CD4-positive, alpha-beta T cell (primary cell): ENCODE data around the gene NIM1K. TPM values are rescaled to one million over a fixed set of nuclear protein-coding genes. Genes with fewer than 3 reads are reported as not detected.

Source experiments
- ATAC-seq: fragments of 200-7000 bp; cut with Tn5 transposase; one replicate; pipeline ENCODE4 v1.10.0; 2022; ENCODE audit warnings: mild to moderate bottlenecking; ENCODE audit not compliant: poor library complexity
- CTCF ChIA-PET: fragments of 350-600 bp; sonication (Branson Sonifier 250); formaldehyde crosslinking; loops from one replicate; lab custom pipeline; 2021; ENCODE audit warnings: antibody characterized with exemption, inconsistent platforms; lab: Charles Lee
- POLR2A ChIA-PET: fragments of 350-600 bp; sonication (Branson Sonifier 250); formaldehyde crosslinking; loops from one replicate; lab custom pipeline; 2021; ENCODE audit warnings: antibody characterized with exemption, inconsistent platforms; lab: Charles Lee
- DNase-seq, 14 experiments: peaks; one replicate each; pipeline ENCODE4 v3.0.0-alpha.2; 2013 to 2020; ENCODE audit warnings: mixed read lengths in 2 of 14
- H3K27ac ChIP-seq, 2 donors: one replicate each; pipeline versions ENCODE4 v1.5.1 to v1.7.0; 2013; ENCODE audit warnings: low read length in 2 of 2, low read depth in 1 of 2, mild to moderate bottlenecking in 1 of 2
- H3K27me3 ChIP-seq, 2 experiments: 1 replicate in 1 of 2; 2 replicates in 1 of 2; pipeline versions ENCODE4 v1.6.1 to v1.7.0; 2013; ENCODE audit warnings: low read length in 2 of 2, control low read depth in 1 of 2, mild to moderate bottlenecking in 1 of 2, moderate library complexity in 1 of 2; ENCODE audit not compliant: insufficient read depth in 2 of 2, control insufficient read depth in 1 of 2
- H3K36me3 ChIP-seq: one replicate; pipeline ENCODE4 v1.6.1; 2013; ENCODE audit warnings: low read length, control low read depth; ENCODE audit not compliant: insufficient read depth
- H3K4me1 ChIP-seq: one replicate; pipeline ENCODE4 v1.6.1; 2013; ENCODE audit warnings: low read length, control low read depth; ENCODE audit not compliant: insufficient read depth
- H3K4me3 ChIP-seq: one replicate; pipeline ENCODE4 v1.5.1; 2013; ENCODE audit warnings: mild to moderate bottlenecking, low read length, moderate library complexity
- H3K9me3 ChIP-seq, 2 experiments: 1 replicate in 1 of 2; 2 replicates in 1 of 2; pipeline versions ENCODE4 v1.6.1 to v1.7.0; 2013; ENCODE audit warnings: low read length in 2 of 2, mild to moderate bottlenecking in 2 of 2, control low read depth in 1 of 2, moderate library complexity in 1 of 2; ENCODE audit not compliant: control insufficient read depth in 1 of 2, insufficient read depth in 1 of 2
- H3K27ac Mint-ChIP-seq: one replicate; pipeline ENCODE4 v1.8.0; 2020; ENCODE audit warnings: mixed read lengths
- H3K27me3 Mint-ChIP-seq: one replicate; pipeline ENCODE4 v1.8.0; 2021; ENCODE audit warnings: mixed read lengths
- H3K36me3 Mint-ChIP-seq: one replicate; pipeline ENCODE4 v1.8.0; 2021; ENCODE audit warnings: low read depth, mixed read lengths
- H3K4me1 Mint-ChIP-seq: one replicate; pipeline ENCODE4 v1.8.0; 2021; ENCODE audit warnings: low read depth, mixed read lengths
- H3K4me3 Mint-ChIP-seq: one replicate; pipeline ENCODE4 v1.8.0; 2020; ENCODE audit warnings: mild to moderate bottlenecking, mixed read lengths
- H3K9me3 Mint-ChIP-seq: one replicate; pipeline ENCODE4 v1.8.0; 2020; ENCODE audit warnings: mixed read lengths
- CTCF ChIP-seq: fragments of 200-600 bp; IDR thresholded peaks from one replicate; pipeline ENCODE4 v1.8.0; 2022; ENCODE audit warnings: antibody characterized with exemption, mild to moderate bottlenecking
- intact Hi-C, 2 experiments: fragments of 100-400 bp; cut with DNase I in 1 of 2; cut with micrococcal nuclease in 1 of 2; formaldehyde crosslinking; loops; one replicate each; pipeline versions ENCODE4 v1.15.1 to v1.9.0; 2023 to 2025; cut with DNase I, micrococcal nuclease
- polyA plus RNA-seq, 2 donors: library from polyadenylated mRNA; unstranded; fragments of 120-200 nt; gene quantifications; one replicate each; pipeline ENCODE4 v1.2.1, GENCODE V29; 2013
- total RNA-seq, 174 experiments: library from RNA in 2 of 174; stranded (reverse) in 2 of 174; gene quantifications; one replicate each; pipeline ENCODE4 v1.2.3 and lab custom pipeline; 2021 to 2026

NIM1K gene
- total RNA-seq, result under 1 TPM; 0.08 to 0.44 TPM
- polyA plus RNA-seq (2013, experiment 1 of 2), result 0.43 TPM
- 0.27 TPM for polyA plus RNA-seq (2013, experiment 2 of 2)
- 0 to 4.1 (median 0.51) reads per million in 172 experiments for total RNA-seq (lab: John Stamatoyannopoulos, UW)

- peak within 1 kb of the TSS; percentile 85 for H3K4me3 Mint-ChIP-seq
- H3K36me3 Mint-ChIP-seq, result peaks cover 9% of the 10 kb centered on the region
- H3K9me3 Mint-ChIP-seq, result no peaks in the 10 kb centered on the region
- peaks cover 32% of the 10 kb centered on the region for H3K4me1 Mint-ChIP-seq
- Histone ChIP-seq H3K4me3 (peak within 1 kb of the TSS; percentile 55), H3K4me1 (peaks cover 20% of the 10 kb centered on the region), H3K9me3 (peaks cover 0 to 8% of the 10 kb centered on the region in 2 experiments), H3K27me3 (peaks cover 5 to 13% of the 10 kb centered on the region in 2 experiments), H3K27ac (no peak within 1 kb of the TSS), H3K36me3 (no peaks in the 10 kb centered on the region)
- no peak for TF ChIP-seq CTCF
- DNase-seq (peak in 12 of 14 experiments; percentile 1 to 66 (median 10)), ATAC-seq (peak; percentile 22)
- peaks cover 37% of the 10 kb centered on the region for H3K27me3 Mint-ChIP-seq
- ChIA-PET POLR2A (interaction anchor here (1.0 kb wide), 2 partner anchors 71 to 292 kb away, joined by 4 to 5 read pairs; partner anchors contain the start of gene TMEM267), CTCF (interaction anchor here (0.8 kb wide), 1 partner anchor 11 kb away, joined by 3 read pairs; no protein-coding TSS in a partner anchor)
- H3K27ac Mint-ChIP-seq, result peak within 1 kb of the TSS; percentile 44
- intact Hi-C loops, result no loop called here
These were observed at the start of gene NIM1K for GRCh38 chr5:43191740-43192557. NIM1K (plus strand) TSS chr5:43192225; CDS start chr5:43245776, 53,551 bp downstream.

GRCh38 chr5:43145071-43145470 is 47.0 kb upstream of the NIM1K start:
- Mint-ChIP-seq H3K9me3 (no peaks in the 10 kb centered on the region), H3K4me1 (peaks cover 33% of the 10 kb centered on the region), H3K27ac (no peak overlapping the region), H3K36me3 (peaks cover 69% of the 10 kb centered on the region), H3K4me3 (no peak overlapping the region), H3K27me3 (no peaks in the 10 kb centered on the region)
- H3K4me1 ChIP-seq, result peaks cover 2% of the 10 kb centered on the region
- no peak overlapping the region for H3K4me3 ChIP-seq
- ChIA-PET CTCF (no interaction called here), POLR2A (interaction anchor here (0.9 kb wide), 1 partner anchor 10 kb away, joined by 4 read pairs; no protein-coding TSS in a partner anchor)
- no peak for DNase-seq
- intact Hi-C loops, result no loop called here
- H3K36me3 ChIP-seq, result peaks cover 36% of the 10 kb centered on the region
- H3K9me3 ChIP-seq, result no peaks in the 10 kb centered on the region
- H3K27me3 ChIP-seq, result no peaks in the 10 kb centered on the region
- H3K27ac ChIP-seq, result no peak overlapping the region
- no peak for TF ChIP-seq CTCF
- no peak for ATAC-seq

GRCh38 chr5:43146958-43147357 is 45.1 kb upstream of the NIM1K start:
- ChIA-PET POLR2A (interaction anchor here (1.1 kb wide), 1 partner anchor 41 kb away, joined by 3 read pairs; no protein-coding TSS in a partner anchor), CTCF (no interaction called here)
- H3K4me1 ChIP-seq, result no peaks in the 10 kb centered on the region
- TF ChIP-seq CTCF, result no peak
- Mint-ChIP-seq H3K27ac (no peak overlapping the region), H3K4me3 (no peak overlapping the region), H3K4me1 (peaks cover 21% of the 10 kb centered on the region), H3K9me3 (no peaks in the 10 kb centered on the region), H3K36me3 (peaks cover 71% of the 10 kb centered on the region), H3K27me3 (no peaks in the 10 kb centered on the region)
- no peaks in the 10 kb centered on the region for H3K27me3 ChIP-seq
- H3K27ac ChIP-seq, result no peak overlapping the region
- intact Hi-C loops, result no loop called here
- no peaks in the 10 kb centered on the region for H3K9me3 ChIP-seq
- peaks cover 38% of the 10 kb centered on the region for H3K36me3 ChIP-seq
- DNase-seq, result no peak
- no peak for ATAC-seq
- no peak overlapping the region for H3K4me3 ChIP-seq
